Endothelial cell of umbilical vein (primary cell): Measurements from ENCODE around the gene SART1. TPM values are rescaled to one million over a fixed set of nuclear protein-coding genes. Genes with fewer than 3 reads are reported as not detected.
A peak's percentile ranks its signal among the peaks of the same experiment; 100 is the strongest.

Source experiments
- BruUV-seq: library from RNA; stranded (reverse); fragments of 400-500 nt; replicated peaks from 2 replicates; lab custom pipeline; 2021; lab: Mats Ljungman, UMichigan
- CTCF ChIA-PET: fragments of 300-600, 350-600 bp; sonication (Branson Sonifier 250); formaldehyde crosslinking; loops from one replicate; lab custom pipeline; 2021; ENCODE audit warnings: antibody characterized with exemption, inconsistent platforms; lab: Charles Lee
- POLR2A ChIA-PET: fragments of 300-600, 350-600 bp; sonication (Branson Sonifier 250); formaldehyde crosslinking; loops from one replicate; lab custom pipeline; 2021; ENCODE audit warnings: antibody characterized with exemption, inconsistent platforms; lab: Charles Lee
- DNase-seq: peaks from one replicate; pipeline ENCODE4 v3.0.0-alpha.2; 2011; ENCODE audit warnings: low read depth, low spot score
- FAIRE-seq: peaks from 2 replicates; lab custom pipeline; 2011; peaks lifted over from hg19 to GRCh38; lab: Jason Lieb, UNC
- H2AFZ ChIP-seq: 2 replicates; pipeline ENCODE4 v1.6.0; 2012; ENCODE audit warnings: low read depth, low read length, control low read depth, inconsistent platforms
- H3K27ac ChIP-seq: 2 replicates; pipeline ENCODE4 v1.5.1; 2011; ENCODE audit warnings: low read depth, mild to moderate bottlenecking, control low read depth, low read length, moderate library complexity; ENCODE audit not compliant: insufficient read depth
- H3K27me3 ChIP-seq, 2 experiments: 2 replicates each; pipeline versions ENCODE4 v1.6.0 to v1.6.1; 2011; ENCODE audit warnings: low read length in 2 of 2, mixed read lengths in 1 of 2; ENCODE audit not compliant: control insufficient read depth in 2 of 2, insufficient read depth in 2 of 2
- H3K36me3 ChIP-seq, 2 experiments: 2 replicates in 1 of 2; 3 replicates in 1 of 2; pipeline ENCODE4 v1.5.1; 2011; ENCODE audit warnings: low read length in 2 of 2, mild to moderate bottlenecking in 1 of 2, moderate library complexity in 1 of 2; ENCODE audit not compliant: control insufficient read depth in 2 of 2, insufficient read depth in 2 of 2; ENCODE audit errors: extremely low read depth in 1 of 2
- H3K4me1 ChIP-seq: 3 replicates; pipeline ENCODE4 v1.5.1; 2011; ENCODE audit warnings: mild to moderate bottlenecking, low read length; ENCODE audit not compliant: control insufficient read depth, insufficient read depth; ENCODE audit errors: extremely low read depth
- H3K4me2 ChIP-seq: 2 replicates; pipeline ENCODE4 v1.6.1; 2011; ENCODE audit warnings: low read length, control low read depth, mixed read lengths; ENCODE audit not compliant: insufficient read depth
- H3K4me3 ChIP-seq, 3 experiments: fragments of 200-600 bp in 1 of 3; sonication (generic), shearing (Covaris generic) in 1 of 3; replicated peaks in 1 of 3; 2 replicates each; pipeline ENCODE4 v1.5.1; 2011 to 2016; ENCODE audit warnings: control low read depth in 3 of 3, low read length in 3 of 3, mild to moderate bottlenecking in 2 of 3, inconsistent platforms in 1 of 3, low read depth in 1 of 3, moderate library complexity in 1 of 3; ENCODE audit not compliant: insufficient read depth in 1 of 3
- H3K79me2 ChIP-seq: 2 replicates; pipeline ENCODE4 v1.6.0; 2012; ENCODE audit warnings: low read length, inconsistent platforms; ENCODE audit not compliant: control insufficient read depth, insufficient read depth
- H3K9ac ChIP-seq: replicated peaks from 2 replicates; pipeline ENCODE3; 2011; ENCODE audit warnings: low read length, control low read depth; ENCODE audit not compliant: insufficient read depth; ENCODE audit errors: extremely low read depth
- H3K9me1 ChIP-seq: replicated peaks from 3 replicates; pipeline ENCODE4 v1.6.0; 2011; ENCODE audit warnings: mild to moderate bottlenecking, low read length; ENCODE audit not compliant: control insufficient read depth, insufficient read depth; ENCODE audit errors: extremely low read depth
- H3K9me3 ChIP-seq: replicated peaks from 2 replicates; pipeline ENCODE4 v1.5.1; 2012; ENCODE audit warnings: low read length, inconsistent platforms; ENCODE audit not compliant: control insufficient read depth, insufficient read depth
- H4K20me1 ChIP-seq: replicated peaks from 2 replicates; pipeline ENCODE3; 2011; ENCODE audit warnings: mild to moderate bottlenecking, low read length; ENCODE audit not compliant: control insufficient read depth, insufficient read depth; ENCODE audit errors: extremely low read depth
- EZH2 ChIP-seq: IDR thresholded peaks from 2 replicates; pipeline ENCODE4 v1.6.1; 2012; ENCODE audit warnings: borderline replicate concordance, low read depth, mild to moderate bottlenecking, moderate library complexity, low read length, inconsistent platforms; ENCODE audit not compliant: severe bottlenecking
- FOS ChIP-seq: IDR thresholded peaks from 2 replicates; pipeline ENCODE4 v1.6.1; 2011; ENCODE audit warnings: mild to moderate bottlenecking, low read length, moderate library complexity, borderline replicate concordance; ENCODE audit not compliant: insufficient read depth
- GATA2 ChIP-seq: IDR thresholded peaks from 2 replicates; pipeline ENCODE4 v1.7.0; 2011; ENCODE audit warnings: low read depth, mild to moderate bottlenecking, moderate library complexity, mixed read lengths, low read length; ENCODE audit not compliant: insufficient read length, insufficient read depth
- JUN ChIP-seq: IDR thresholded peaks from 2 replicates; pipeline ENCODE4 v1.6.1; 2011; ENCODE audit warnings: borderline replicate concordance, low read depth; ENCODE audit not compliant: insufficient read length, insufficient read depth
- MYC ChIP-seq: IDR thresholded peaks from one replicate; pipeline ENCODE4 v1.6.1; 2011; ENCODE audit warnings: mild to moderate bottlenecking, low read depth, low read length
- POLR2A ChIP-seq: IDR thresholded peaks from 2 replicates; pipeline ENCODE4 v1.6.1; 2012; ENCODE audit warnings: low read depth, mild to moderate bottlenecking, control low read depth, low read length
- POLR2AphosphoS5 ChIP-seq: IDR thresholded peaks from 2 replicates; pipeline ENCODE4 v1.6.1; 2012; ENCODE audit warnings: low read depth, mild to moderate bottlenecking, control low read depth, low read length, moderate library complexity; ENCODE audit not compliant: insufficient read depth
- dilution Hi-C: fragments of 300-500 bp; cut with MboI; formaldehyde crosslinking; loops from one replicate; pipeline ENCODE4 v1.15.0; 2019; ENCODE audit warnings: low sequenced_read_pairs; ENCODE audit not compliant: extremely low pct_ligation_motif_present
- intact Hi-C: fragments of 100-400 bp; cut with micrococcal nuclease; formaldehyde crosslinking; loops from one replicate; pipeline ENCODE4 v1.10.0; 2022
- polyA plus RNA-seq, 4 experiments: library from polyadenylated mRNA; depleted of rRNA in 3 of 4; stranded (reverse) in 3 of 4; unstranded in 1 of 4; fragments of >200 nt; gene quantifications; 2 replicates each; pipeline versions ENCODE4 v1.2.1 to v1.2.3, GENCODE V29; 2011 to 2012; ENCODE audit warnings: missing spikeins in 1 of 4
- total RNA-seq: library from RNA; stranded (reverse); gene quantifications from 2 replicates; pipeline ENCODE4 v1.2.3, GENCODE V29; 2021
- TF ChIP-seq, protein P1 (sequence below): IDR thresholded peaks from 2 replicates; pipeline ENCODE4 v1.6.1; 2011; ENCODE audit not compliant: insufficient read depth, insufficient read length
- TF ChIP-seq, protein P2 (sequence below), 2 donors: IDR thresholded peaks; 1 replicate in 1 of 2; 2 replicates in 1 of 2; pipeline ENCODE4 v1.5.1; 2011; ENCODE audit warnings: low read length in 2 of 2, mild to moderate bottlenecking in 2 of 2, moderate library complexity in 2 of 2, control low read depth in 1 of 2, inconsistent platforms in 1 of 2, low read depth in 1 of 2; ENCODE audit not compliant: insufficient read depth in 1 of 2; ENCODE audit errors: extremely low read depth in 1 of 2

SART1 gene
- total and polyA plus RNA-seq, 2 donors (not counting 3 experiments of a cell fraction or from before 2014, with no cell fraction given): 21.8 to 62.7 TPM

DNA sequence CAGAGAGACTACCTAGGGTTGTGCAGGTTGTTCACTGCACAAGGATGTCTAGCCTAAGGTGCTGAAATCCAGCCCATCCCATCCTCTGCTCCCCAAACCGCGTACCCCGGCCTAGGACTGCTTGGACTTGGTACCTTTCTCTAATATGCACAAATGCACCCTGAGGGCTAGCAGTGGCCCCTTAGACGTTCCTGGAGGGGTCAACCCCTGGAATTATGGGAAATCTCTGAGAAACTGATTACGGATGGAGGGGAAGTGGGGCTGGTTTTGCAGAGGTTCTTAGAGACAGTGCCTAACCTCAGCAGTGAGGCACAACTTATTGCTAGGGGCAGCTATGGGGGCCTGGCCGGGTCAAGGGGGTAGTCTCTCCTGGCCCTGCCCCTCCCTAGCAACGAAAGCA is 45.1 kb upstream of the SART1 start:
- dilution Hi-C loops (no loop called here), intact Hi-C loops (loop anchor here (5.0 kb wide), 1 partner anchor 136 kb away; the partner anchor contains the start of gene SF3B2)
- H3K79me2 ChIP-seq: peaks cover 37% of the 10 kb centered on the region
- DNase-seq (no peak), FAIRE-seq (no peak)
- H3K9ac ChIP-seq: peak overlapping the region; percentile 71
- TF ChIP-seq, protein P1, sequence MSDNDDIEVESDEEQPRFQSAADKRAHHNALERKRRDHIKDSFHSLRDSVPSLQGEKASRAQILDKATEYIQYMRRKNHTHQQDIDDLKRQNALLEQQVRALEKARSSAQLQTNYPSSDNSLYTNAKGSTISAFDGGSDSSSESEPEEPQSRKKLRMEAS: no peak
- TF ChIP-seq JUN (no peak), POLR2AphosphoS5 (no peak), GATA2 (no peak), MYC (no peak), EZH2 (no peak), POLR2A (no peak), FOS (no peak)
- TF ChIP-seq, protein P2, sequence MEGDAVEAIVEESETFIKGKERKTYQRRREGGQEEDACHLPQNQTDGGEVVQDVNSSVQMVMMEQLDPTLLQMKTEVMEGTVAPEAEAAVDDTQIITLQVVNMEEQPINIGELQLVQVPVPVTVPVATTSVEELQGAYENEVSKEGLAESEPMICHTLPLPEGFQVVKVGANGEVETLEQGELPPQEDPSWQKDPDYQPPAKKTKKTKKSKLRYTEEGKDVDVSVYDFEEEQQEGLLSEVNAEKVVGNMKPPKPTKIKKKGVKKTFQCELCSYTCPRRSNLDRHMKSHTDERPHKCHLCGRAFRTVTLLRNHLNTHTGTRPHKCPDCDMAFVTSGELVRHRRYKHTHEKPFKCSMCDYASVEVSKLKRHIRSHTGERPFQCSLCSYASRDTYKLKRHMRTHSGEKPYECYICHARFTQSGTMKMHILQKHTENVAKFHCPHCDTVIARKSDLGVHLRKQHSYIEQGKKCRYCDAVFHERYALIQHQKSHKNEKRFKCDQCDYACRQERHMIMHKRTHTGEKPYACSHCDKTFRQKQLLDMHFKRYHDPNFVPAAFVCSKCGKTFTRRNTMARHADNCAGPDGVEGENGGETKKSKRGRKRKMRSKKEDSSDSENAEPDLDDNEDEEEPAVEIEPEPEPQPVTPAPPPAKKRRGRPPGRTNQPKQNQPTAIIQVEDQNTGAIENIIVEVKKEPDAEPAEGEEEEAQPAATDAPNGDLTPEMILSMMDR (IDR thresholded peaks at IDR 0.05; ENCODE audit: extremely low read depth in 1 of 2, insufficient read depth in 1 of 2, low read depth in 1 of 2, low read length in 2 of 2): no peak
- H3K4me2 ChIP-seq: peak overlapping the region; percentile 69
- H2AFZ ChIP-seq: no peak overlapping the region
- no peaks in the 10 kb centered on the region for H3K27me3 ChIP-seq
- H3K9me1 ChIP-seq: no peaks in the 10 kb centered on the region
- ChIA-PET CTCF (interaction anchor here (0.8 to 4.9 kb wide), 8 partner anchors 9 to 136 kb away, joined by 3 to 73 read pairs (median 4); partner anchors contain the start of genes CCDC85B, FIBP and FOSL1), POLR2A (interaction anchor here (1.1 to 2.0 kb wide), 4 partner anchors 17 to 26 kb away, joined by 4 to 28 read pairs (median 12); partner anchors contain the start of genes CCDC85B, FIBP and FOSL1)
- H3K4me1 ChIP-seq: peaks cover 67% of the 10 kb centered on the region
- peak overlapping the region in 1 of 3 experiments; percentile 5 for H3K4me3 ChIP-seq
- H3K27ac ChIP-seq: peak overlapping the region; percentile 92
- no peaks in the 10 kb centered on the region for H4K20me1 ChIP-seq
- no TSS peak for BruUV-seq
- no peaks in the 10 kb centered on the region for H3K9me3 ChIP-seq
- H3K36me3 ChIP-seq: no peaks in the 10 kb centered on the region
